Prostate gland (tissue), 2 donors: ENCODE results near the gene PATL2.

ENCODE experiments used
- POLR2A ChIP-seq: fragments of 450-650 bp; IDR thresholded peaks from one replicate; pipeline ENCODE4 v1.6.1; 2016; ENCODE audit warnings: antibody characterized with exemption, mild to moderate bottlenecking
- POLR2AphosphoS5 ChIP-seq: sonication (generic); formaldehyde crosslinking; IDR thresholded peaks from one replicate; pipeline ENCODE4 v1.6.1; 2017; ENCODE audit warnings: antibody characterized with exemption
- TF ChIP-seq, protein P1 (sequence below), 4 experiments: fragments of 200-600 bp in 2 of 4; fragments of 450-650 bp in 2 of 4; sonication (generic) in 2 of 4; IDR thresholded peaks; 1 replicate in 3 of 4; 2 replicates in 1 of 4; pipeline ENCODE4 v1.5.1; 2016 to 2019; ENCODE audit warnings: antibody characterized with exemption in 4 of 4, mild to moderate bottlenecking in 2 of 4, moderate library complexity in 2 of 4

DNA sequence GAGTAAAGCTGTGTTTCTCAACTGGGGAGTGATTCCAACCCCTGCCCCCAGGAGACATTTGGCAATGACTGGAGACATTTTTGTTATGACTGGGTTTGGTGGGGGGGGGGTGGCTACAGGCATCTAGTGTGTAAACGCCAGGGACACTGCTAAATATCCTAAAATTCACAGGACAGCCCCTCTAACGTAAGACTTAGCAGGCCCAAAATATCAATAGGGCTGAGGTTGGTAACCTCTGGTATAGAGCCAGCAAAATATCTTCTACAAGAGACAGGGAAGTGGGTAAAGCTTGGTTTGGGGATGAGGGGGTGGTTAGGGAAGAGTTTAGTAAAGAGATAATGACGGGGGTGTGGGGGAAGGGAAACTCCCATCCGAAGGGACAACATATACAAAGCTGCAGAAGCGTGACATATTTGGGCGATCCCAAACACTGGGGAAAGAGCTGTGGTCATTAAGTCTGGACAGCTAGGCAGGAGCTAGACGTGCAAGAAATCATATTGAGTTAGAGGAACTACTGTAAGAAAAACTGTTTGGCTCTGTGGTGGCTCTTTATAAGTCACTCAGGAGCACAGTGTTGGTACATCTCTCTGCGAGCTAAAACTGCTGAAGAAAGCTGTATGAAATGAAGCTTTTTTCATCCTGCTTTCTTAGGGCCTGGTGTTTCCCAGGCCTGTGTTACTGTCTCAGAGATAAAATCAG is 24.5 kb upstream of the PATL2 start:
- TF ChIP-seq POLR2AphosphoS5 (no peak), POLR2A (no peak)
- TF ChIP-seq, protein P1, sequence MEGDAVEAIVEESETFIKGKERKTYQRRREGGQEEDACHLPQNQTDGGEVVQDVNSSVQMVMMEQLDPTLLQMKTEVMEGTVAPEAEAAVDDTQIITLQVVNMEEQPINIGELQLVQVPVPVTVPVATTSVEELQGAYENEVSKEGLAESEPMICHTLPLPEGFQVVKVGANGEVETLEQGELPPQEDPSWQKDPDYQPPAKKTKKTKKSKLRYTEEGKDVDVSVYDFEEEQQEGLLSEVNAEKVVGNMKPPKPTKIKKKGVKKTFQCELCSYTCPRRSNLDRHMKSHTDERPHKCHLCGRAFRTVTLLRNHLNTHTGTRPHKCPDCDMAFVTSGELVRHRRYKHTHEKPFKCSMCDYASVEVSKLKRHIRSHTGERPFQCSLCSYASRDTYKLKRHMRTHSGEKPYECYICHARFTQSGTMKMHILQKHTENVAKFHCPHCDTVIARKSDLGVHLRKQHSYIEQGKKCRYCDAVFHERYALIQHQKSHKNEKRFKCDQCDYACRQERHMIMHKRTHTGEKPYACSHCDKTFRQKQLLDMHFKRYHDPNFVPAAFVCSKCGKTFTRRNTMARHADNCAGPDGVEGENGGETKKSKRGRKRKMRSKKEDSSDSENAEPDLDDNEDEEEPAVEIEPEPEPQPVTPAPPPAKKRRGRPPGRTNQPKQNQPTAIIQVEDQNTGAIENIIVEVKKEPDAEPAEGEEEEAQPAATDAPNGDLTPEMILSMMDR (IDR thresholded peaks at IDR 0.05) = no peak
